BE2C (cell line): ENCODE data around the gene RASAL3.
A peak's percentile ranks its signal among the peaks of the same experiment; 100 is the strongest.

ENCODE experiments used
- DNase-seq: peaks from one replicate; pipeline ENCODE4 v3.0.0-alpha.2; 2020
- H3K27me3 ChIP-seq: fragments of 250-450 bp; sonication (Bioruptor Pico); 2 replicates; pipeline ENCODE4 v1.5.1; 2020; ENCODE audit warnings: mild to moderate bottlenecking
- H3K36me3 ChIP-seq: fragments of 250-450 bp; sonication (Bioruptor Pico); 2 replicates; pipeline ENCODE4 v1.5.1; 2020; ENCODE audit warnings: mild to moderate bottlenecking
- H3K4me1 ChIP-seq: fragments of 250-450 bp; sonication (Bioruptor Pico); 2 replicates; pipeline ENCODE4 v1.5.1; 2020
- H3K4me3 ChIP-seq: 2 replicates; pipeline ENCODE4 v1.5.1; 2011; ENCODE audit warnings: low read depth, low read length
- H3K9me3 ChIP-seq: fragments of 250-450 bp; sonication (Bioruptor Pico); 2 replicates; pipeline ENCODE4 v1.5.1; 2020
- TF ChIP-seq, protein P1 (sequence below): IDR thresholded peaks from 2 replicates; pipeline ENCODE4 v1.5.1; 2012; ENCODE audit warnings: mild to moderate bottlenecking, low read depth, low read length

The RASAL3 gene

DNA sequence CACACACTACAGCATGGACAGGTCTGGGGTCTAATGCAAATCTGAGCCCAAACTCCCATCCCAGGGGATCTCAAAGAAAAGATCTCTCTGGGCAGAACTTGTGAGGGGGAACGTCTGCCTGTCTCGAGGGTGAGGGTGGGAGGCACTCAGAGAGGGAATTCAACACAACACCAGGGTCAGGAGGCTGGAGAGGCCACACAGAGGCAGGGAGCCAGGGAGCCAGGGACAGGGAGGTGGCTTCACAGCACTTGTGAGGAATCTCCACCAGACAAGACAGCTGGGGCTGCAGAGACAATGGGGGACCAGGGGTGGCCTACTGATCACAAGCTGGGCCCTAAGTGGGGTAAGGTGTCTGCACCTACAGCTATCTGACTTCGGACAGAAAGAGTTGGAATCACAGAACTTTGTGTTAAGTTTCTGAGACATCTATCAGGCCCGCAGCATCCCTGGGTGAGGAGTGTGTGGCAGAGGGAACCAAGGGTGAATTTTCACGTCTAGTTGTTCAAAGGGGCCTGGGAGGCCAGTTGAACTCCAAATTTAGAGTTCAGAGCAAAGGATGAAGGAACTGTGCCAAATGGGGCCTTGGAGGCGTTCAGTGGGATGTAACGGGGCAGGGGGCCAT, 32.8 kb downstream of the RASAL3 start:
- Histone ChIP-seq H3K9me3 (no peaks in the 10 kb centered on the region), H3K36me3 (peaks cover 47% of the 10 kb centered on the region), H3K4me3 (peak overlapping the region; percentile 92), H3K4me1 (peaks cover 4% of the 10 kb centered on the region), H3K27me3 (no peaks in the 10 kb centered on the region)
- DNase-seq: no peak
- TF ChIP-seq, protein P1, sequence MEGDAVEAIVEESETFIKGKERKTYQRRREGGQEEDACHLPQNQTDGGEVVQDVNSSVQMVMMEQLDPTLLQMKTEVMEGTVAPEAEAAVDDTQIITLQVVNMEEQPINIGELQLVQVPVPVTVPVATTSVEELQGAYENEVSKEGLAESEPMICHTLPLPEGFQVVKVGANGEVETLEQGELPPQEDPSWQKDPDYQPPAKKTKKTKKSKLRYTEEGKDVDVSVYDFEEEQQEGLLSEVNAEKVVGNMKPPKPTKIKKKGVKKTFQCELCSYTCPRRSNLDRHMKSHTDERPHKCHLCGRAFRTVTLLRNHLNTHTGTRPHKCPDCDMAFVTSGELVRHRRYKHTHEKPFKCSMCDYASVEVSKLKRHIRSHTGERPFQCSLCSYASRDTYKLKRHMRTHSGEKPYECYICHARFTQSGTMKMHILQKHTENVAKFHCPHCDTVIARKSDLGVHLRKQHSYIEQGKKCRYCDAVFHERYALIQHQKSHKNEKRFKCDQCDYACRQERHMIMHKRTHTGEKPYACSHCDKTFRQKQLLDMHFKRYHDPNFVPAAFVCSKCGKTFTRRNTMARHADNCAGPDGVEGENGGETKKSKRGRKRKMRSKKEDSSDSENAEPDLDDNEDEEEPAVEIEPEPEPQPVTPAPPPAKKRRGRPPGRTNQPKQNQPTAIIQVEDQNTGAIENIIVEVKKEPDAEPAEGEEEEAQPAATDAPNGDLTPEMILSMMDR: no peak

DNA sequence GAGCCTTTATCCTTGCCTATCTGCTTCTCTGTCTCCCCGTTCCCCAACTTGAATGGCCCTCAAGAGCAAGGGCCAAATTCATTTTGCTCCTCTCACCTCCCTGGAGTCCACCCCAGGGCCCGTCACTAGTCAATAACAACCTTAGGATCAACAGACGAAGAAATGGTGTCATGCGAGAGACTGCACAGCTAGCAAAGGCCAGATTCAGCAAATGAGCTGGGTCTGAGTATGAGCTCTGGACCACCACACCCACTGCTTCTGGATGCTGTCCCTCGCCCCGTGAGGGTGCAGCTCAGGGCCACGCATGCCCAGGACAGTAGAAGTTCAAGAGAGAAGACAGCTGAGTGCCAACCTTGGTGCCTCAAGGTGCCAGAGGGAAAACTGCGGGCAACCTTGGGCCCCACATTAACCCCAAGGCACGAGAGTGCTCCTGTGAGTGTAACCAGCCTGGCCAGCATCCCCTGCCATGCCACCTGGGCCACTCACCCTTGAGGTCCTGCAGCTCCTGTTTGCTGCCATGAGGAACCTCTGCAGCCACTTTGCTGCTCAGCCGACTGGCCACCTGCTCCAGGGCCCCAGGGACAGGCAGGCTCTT, 33.7 kb downstream of the RASAL3 start:
- TF ChIP-seq, protein P1: no peak
- Histone ChIP-seq H3K27me3 (no peaks in the 10 kb centered on the region), H3K36me3 (peaks cover 54% of the 10 kb centered on the region), H3K4me3 (peak overlapping the region; percentile 92; the same call in 1 of the 2 replicates), H3K9me3 (no peaks in the 10 kb centered on the region), H3K4me1 (peaks cover 4% of the 10 kb centered on the region)
- no peak for DNase-seq

DNA sequence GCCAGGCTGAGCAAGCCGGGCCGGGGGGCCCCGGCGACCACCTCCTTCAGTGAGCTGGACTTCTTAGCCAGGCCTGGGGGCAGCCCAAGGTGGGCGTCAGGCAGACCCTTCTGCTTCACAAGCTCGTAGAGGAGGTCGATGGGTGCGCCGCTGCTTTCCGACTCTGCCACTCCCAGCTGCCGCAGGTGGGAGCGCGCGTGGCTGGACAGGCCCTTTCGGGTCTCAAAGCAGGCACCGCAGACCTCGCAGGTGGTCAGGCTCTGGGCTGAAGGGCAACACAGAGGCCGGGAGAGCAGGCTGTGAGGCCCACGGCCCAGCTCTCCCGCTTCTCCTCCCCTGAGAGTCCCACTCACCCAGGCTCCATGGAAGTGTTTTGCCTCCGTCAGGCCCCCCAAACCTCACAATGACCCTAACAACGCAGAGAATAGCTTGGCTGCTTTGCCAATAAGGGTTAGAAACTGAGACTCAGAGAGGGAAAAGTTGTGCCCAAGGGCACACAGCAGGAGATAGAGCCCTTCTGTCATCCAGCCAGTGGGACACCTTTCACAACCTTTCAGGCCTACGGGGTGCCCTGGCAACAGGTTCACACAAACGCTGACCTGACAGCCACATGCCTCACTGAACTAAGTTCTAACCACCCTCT, 34.4 kb downstream of the RASAL3 start:
- Histone ChIP-seq H3K9me3 (no peaks in the 10 kb centered on the region), H3K4me3 (no peak overlapping the region)
- DNase-seq: no peak

DNA sequence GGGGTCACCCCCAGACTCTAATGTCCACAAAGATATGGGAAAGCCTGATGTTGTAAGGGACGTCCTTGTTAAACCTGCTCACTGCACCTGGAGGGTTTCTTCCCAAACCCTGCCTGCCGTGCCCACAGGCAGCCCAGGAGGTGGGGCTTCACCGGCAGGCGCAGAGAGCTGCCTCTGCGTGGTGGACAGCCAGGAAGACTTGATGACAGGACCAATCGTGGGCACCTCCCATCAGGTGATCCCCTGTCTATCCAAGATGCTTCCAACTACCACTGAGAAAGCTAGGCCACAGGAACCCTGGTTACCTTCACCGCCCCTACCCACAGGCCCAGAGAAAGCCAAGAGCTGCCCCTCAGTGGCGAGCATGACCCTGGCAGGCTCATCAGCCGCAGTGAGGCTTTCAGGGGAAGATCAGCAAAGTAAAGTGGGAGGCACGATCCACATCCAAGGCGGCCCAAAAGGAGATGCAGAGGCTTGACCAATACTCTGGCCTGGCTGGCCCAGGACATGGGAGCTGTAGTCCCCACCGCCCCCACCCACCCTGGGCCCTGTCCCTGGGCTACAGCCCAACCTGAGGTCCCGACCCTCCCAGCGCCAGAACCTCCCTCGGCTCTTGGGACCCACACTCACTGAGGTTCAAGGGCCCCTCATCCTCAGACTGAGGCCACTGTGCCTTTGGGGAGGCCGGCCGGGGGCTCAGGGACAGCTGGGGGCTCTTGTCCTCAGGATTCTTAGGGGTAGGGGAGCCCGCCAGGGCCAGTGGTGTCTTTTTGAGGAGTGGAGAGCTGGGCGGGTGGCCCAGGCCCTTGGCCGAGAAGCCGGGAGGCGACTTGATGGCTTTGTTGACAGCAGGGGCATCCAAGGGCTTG, 35.2 kb downstream of the RASAL3 start:
- H3K9me3 ChIP-seq: no peaks in the 10 kb centered on the region
- no peaks in the 10 kb centered on the region for H3K27me3 ChIP-seq
- peaks cover 68% of the 10 kb centered on the region for H3K36me3 ChIP-seq
- no peak for DNase-seq
- no peak overlapping the region for H3K4me3 ChIP-seq
- H3K4me1 ChIP-seq: peaks cover 4% of the 10 kb centered on the region
- TF ChIP-seq, protein P1: no peak

More for the DNA sequence above, 34.4 kb downstream of the RASAL3 start:
- TF ChIP-seq, protein P1: no peak
- Histone ChIP-seq H3K27me3 (no peaks in the 10 kb centered on the region), H3K4me1 (peaks cover 4% of the 10 kb centered on the region), H3K36me3 (peaks cover 60% of the 10 kb centered on the region)

DNA sequence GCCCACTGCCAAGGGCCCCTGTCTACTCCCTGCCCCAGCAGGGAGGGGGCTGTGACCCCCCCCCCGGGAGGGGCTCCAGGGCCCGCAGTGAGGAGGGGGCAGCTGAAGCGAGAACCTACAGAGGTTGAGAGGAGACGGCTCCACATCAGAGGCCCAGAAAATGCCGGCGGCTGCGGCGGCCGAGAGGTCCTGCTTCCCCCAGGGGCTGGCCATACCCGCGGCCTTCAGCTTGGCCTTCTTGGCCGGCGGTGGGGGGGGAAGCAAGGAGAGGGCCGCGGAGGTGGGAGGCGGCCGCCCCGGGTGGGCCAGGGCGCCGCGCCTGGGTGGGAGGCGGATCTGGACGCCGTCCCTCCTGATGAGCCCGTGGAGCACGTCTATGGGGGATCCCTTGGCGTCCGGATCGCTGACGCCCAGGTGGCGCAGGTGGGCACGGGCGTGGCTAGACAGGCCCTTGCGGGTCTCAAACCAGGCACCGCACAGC, 36.3 kb downstream of the RASAL3 start:
- H3K36me3 ChIP-seq: peaks cover 80% of the 10 kb centered on the region
- H3K9me3 ChIP-seq: no peaks in the 10 kb centered on the region; the same call in 1 of the 2 replicates
- TF ChIP-seq, protein P1: no peak
- H3K4me3 ChIP-seq: no peak overlapping the region
- no peak for DNase-seq
- H3K27me3 ChIP-seq: no peaks in the 10 kb centered on the region
- H3K4me1 ChIP-seq: peaks cover 4% of the 10 kb centered on the region
